GM18873 (cell line): ENCODE results near the gene CDK7.

Experiments
- ATAC-seq: cut with Tn5 transposase; IDR thresholded peaks from one replicate; pipeline ENCODE4 v1.9.1; 2021; ENCODE audit warnings: mild to moderate bottlenecking, moderate library complexity, moderate number of reproducible peaks; ENCODE audit not compliant: unreplicated experiment, low FRiP score

CDK7 gene

DNA sequence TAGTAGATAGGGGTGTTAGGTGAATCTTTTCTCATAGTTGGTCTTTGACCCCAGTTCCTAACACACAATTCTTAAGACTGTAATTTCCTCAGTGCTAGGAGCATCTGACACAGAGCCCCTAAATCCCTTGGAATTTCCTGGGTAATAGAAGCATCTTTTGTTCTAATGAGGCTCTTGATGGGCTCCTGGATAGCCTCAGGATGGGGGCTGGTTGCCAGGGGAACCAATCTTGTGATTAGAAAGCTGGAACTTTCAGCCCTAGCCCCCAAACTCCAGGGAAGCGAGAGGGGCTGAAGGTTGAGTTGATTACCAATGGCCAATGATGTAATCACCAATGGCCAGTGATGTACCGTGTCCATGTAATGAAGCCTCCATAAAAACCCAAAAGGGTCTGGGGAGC is 53.4 kb downstream of the CDK7 start:
- no peak for ATAC-seq

DNA sequence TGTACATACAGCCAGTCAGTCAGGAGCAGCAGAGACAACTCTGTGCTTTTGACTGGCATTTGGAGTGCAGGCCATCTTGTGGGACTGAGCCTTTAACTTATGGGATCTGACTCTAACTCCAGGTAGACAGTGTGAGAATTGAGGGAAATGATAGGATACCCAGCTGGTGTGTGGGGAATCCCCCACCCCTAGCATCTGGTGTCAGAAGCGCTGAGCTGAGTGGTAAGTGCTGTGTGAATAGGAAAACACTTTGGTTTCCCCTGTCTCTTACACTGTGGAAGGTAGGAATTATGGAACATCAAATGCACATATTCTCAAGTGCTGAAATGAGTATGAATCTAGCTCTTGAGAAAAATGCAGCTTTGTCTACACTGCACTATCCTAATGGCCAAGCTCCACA is 54.0 kb downstream of the CDK7 start:
- ATAC-seq: no peak

DNA sequence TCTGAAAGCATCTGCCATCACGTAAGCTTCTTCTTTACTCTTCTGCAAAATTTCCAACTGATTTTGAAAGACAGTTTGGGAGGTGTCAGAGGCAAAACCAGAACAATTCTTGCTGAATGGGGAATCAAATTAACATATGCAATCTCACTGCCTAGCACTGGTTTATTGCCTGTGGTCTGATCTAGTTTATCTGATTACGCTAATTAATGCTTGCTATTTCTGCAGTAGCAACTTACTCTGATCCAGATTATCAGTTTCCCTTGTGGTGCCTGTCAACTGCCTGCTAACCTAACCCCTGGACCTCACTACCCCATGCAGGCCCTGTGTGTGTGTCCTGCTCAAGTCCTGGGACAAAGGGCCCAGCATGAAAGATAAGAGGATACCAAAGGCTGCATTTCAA is 57.6 kb downstream of the CDK7 start:
- no peak for ATAC-seq

DNA sequence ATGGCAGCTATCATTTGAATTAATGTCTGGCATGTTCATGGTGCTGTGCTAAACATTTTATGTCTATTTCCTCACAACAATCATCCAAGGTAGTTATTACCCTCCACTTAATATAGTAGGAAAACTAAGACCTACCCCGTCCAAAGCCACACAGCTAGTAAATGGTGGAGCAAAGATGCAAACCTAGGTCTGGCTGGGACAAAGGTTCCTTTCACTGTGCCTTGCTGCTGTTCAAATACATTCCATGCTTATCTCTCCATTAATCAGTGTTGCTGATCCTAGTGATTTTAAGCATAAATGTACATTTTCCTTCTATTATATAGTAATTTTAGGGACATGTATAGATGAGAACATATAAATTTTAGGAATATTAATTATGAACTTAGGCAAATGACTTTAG is 59.2 kb downstream of the CDK7 start:
- no peak for ATAC-seq

DNA sequence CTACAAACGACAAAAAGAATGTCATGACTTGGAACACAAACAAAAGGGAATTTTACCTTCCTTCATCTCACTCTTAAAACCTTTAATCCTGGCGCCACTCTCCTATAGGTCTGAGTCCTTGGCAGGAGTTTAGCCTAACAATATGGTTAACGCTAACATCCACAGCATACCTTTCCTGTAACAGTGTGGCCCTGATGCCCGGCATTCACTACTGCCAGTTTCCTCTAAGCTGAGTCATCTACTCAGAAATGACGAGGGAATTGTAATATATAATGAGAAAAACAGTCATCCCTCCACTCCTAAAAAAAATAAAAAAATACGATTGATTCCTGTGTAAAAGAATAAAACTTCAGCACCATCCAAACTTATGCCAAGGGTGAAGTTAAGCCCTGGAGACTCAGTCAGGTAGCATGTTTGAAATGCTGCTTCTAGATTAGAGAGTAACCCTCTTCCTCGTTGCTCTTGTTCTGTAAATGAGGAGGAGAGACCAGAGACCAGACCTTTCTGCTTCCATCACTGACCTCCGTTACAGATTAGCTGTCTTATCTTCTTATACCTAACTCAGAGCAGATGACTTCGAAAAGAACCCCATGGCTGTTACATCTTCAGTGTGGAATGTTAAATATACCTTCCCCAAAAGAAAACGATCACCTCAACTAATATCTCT is 60.5 kb downstream of the CDK7 start:
- ATAC-seq: no peak

DNA sequence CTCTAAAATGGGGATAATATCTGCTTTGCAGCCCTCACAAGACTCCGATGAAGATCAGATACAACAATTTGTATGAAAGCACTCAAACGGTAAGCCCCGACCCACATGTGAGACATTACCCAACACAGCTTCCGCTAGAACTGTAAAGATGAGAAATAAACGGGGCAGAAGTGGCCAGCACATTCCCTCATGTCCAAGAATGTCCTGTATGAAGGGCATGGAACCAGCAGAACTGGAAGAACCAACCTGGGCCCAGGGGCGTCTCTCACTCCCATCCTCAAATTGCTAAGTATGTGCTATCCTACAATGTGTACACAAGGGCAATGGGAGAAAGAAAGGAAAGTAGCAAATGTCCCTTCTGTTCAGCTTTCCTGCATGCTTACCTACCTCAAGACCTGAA is 64.9 kb downstream of the CDK7 start:
- no peak for ATAC-seq

DNA sequence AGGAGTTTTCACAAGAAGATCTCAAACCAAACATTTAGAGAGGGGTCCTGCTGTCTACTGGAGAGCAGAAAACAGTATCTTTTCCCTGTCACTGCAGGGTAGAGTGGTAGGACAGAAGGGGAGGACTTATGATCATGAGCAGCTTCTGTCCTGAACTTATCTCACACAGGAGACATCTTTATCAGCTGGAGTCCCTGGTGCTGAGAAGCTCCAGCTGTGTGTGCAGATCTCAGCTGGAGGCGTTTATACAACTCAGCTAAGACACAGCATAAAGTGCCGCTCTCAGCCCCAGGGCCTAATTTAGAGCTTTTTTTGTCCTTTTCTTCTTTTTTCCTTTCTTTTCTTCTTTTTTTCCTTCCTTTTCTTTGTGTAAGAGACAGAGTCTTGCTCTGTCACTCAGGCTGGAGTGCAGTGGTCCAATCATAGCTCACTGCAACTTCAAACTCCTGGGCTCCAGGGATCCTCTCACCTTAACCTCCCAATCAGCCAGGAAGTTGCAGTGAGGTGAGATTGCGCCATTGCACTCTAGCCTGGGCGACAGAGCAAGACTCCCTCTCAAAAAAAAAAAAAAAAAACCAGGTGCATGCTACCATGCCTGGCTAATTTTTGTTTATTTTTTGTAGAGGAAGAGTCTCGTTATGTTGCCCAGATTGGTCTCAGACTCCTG is 66.0 kb downstream of the CDK7 start:
- no peak for ATAC-seq

DNA sequence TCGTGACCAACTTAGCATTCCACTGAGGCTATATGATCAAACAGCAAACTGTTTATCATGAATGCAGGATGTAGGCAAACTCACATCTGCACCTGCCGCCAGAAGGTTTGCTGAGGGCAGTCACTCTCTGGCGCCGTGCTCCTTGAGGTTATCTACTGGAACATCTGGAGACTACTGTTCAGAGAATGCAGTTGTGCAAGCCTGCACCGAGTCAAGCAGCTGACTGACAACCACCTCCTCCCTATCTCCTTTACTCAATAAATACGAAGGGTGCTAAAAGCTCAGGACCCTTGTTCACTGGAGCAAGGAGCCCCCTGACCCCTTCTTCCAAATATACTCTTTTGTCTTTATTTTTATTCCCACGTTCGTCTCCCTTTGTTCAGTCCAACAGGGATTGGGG is 70.8 kb downstream of the CDK7 start:
- ATAC-seq: no peak

DNA sequence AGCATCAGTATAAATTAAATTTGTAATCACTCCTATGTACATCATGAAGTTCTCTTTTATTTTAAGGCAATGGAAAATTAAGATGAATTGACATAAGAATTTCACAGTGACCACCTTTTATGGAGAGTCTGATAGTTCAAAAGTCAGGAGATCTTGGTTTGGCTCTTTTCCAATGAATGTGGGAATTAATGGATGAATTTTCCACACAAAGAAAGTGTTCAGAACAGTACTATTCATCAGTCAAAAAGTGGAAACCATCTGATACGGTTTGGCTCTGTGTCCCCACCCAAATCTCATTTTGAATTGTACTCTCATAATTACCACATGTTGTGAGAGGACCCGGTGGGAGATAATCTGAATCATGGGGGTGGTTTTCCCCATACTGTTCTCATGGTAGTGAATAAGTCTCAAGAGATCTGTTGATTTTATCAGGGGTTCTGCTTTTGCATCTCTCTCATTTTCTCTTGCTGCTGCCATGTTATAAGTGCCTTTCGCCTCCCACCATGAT is 73.4 kb downstream of the CDK7 start:
- no peak for ATAC-seq

DNA sequence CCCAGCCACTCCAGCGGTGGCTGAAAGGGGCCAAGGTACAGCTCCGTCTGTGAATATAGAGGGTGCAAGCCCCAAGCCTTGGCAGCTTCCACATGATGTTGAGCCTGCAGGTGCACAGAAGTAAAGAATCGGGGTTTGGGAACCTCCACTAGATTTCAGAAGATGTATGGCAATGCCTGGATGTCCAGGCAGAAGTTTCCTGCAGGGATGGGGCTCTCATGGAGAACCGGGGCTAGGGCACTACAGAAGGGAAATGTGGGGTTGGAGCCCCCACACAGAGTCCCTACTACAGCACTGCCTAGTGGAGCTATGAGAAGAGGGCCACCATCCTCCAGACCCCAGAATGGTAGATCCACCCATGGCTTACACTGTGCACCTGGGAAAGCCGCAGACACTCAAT is 74.7 kb downstream of the CDK7 start:
- ATAC-seq: no peak

DNA sequence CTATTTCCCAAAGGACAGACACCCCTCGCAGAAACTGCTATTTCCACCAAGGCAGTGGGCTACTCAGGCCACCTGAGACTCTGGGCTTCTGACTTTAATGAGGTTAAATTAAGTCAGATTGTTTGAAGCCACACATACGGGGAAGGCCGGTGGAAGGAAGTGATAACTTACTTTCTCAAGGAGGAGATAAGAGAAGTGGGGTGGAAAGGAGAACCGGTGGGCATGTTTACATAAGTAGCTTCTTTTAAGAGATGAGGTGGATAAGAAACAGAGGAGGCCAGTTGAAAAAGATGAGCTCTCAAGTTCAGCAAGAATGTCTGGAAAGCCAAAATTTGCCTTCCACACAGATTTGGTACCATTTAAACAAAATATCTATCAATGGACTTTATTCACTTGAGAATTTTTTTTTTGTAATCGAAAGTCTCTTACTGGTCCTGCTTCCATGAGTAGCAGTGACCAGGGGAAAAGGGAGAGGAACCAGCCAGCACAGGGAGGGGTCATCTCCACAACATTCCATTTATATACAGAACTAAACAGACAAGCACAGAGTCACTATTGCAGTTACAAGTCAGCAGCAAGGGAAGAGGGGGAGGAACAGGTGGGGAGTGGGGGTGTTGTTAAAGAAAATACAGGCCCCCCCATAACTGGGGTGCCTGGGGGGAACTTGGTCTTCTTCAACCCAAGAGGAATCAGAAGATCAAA is 77.9 kb downstream of the CDK7 start:
- no peak for ATAC-seq

DNA sequence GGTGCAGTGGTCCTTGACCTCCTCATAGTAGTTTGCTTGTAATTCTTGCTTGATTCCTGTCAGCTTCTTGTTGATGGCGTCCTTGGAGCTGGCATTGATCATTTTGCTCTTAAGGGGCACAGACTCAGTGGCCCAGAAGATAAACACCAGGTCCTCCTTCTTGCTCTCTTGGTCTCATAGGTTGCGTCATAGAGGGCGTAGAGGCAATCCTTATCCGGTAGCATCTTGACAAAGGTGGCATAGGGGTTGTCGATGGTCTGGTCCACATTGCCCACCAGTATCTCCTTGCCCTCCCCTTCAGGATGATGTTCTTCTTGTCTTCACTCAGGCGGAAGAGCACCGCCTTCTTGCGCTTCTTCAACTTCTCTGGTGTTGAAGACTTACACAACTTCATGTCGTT is 78.7 kb downstream of the CDK7 start:
- no peak for ATAC-seq

DNA sequence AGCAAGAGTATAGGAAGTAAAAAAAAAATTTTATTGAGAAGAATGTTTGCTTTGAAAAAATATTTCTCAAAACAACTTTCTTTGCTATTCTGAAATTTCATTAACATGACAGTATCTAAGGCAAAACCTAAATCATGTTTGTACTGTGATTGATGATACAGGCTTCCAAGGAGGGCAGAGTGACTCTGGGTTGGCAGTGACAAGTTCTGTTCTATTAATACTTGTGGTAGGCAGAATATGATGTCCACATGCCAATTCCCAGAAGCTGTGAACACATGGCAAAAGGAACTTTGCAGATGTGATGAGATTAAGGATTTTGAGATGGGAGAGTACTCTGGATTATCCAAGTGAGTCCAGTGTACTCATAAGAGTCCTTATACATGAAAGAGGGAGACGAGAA is 81.3 kb downstream of the CDK7 start:
- no peak for ATAC-seq

DNA sequence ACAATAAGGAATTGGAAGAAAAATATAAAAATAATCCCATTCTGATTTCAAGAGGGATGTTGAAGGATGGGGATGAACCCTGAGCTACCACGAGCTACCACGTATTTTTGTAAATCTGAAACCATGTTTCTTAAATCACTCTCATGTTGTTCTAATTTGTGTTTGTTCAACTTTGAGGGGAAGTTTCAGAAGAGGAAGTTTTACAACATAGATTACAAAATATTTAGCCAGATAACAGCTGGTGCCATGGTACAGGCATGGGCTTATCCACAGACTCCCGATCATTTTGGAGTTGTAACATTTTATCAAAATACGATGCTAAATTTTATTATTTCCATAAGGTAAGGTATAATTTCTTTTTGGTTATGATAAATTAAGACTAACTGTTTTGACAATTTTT is 82.7 kb downstream of the CDK7 start:
- ATAC-seq: no peak

DNA sequence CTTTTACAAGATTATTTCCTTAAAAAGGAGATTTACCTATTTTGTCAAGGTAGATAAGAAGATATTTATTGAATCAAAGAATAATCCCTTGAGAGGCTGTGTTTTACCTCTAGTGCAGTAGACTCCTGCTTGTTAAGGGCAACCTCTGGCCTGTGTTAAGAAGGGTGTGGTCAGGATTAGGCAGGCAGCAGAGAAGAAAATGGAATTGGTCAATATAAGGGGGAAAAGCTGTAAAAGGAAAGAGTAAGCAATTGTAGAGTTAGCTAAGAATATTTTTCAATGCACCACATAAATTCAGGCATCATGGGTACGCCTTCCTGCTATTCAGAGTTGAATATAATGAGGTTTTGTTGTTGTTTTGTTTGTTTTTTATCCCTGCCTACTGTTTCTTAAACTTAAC is 91.7 kb downstream of the CDK7 start:
- ATAC-seq: no peak
